Nephron (organoid): ENCODE data around the gene REPIN1.

Experiments
- H3K27ac Mint-ChIP-seq, 3 experiments: 2 replicates each; pipeline ENCODE4 v1.8.0; 2020; ENCODE audit warnings: mixed read lengths in 3 of 3, mild to moderate bottlenecking in 2 of 3, moderate library complexity in 1 of 3
- H3K27me3 Mint-ChIP-seq: 2 replicates; pipeline ENCODE4 v1.8.0; 2021; ENCODE audit warnings: low read depth, mild to moderate bottlenecking, moderate library complexity, mixed read lengths
- H3K36me3 Mint-ChIP-seq: 2 replicates; pipeline ENCODE4 v1.8.0; 2020; ENCODE audit warnings: low read depth, mixed read lengths
- H3K4me1 Mint-ChIP-seq: 2 replicates; pipeline ENCODE4 v1.8.0; 2020; ENCODE audit warnings: mixed read lengths
- H3K4me3 Mint-ChIP-seq, 3 experiments: 2 replicates each; pipeline ENCODE4 v1.8.0; 2020; ENCODE audit warnings: mild to moderate bottlenecking in 3 of 3, mixed read lengths in 3 of 3, moderate library complexity in 2 of 3
- H3K9me3 Mint-ChIP-seq: 2 replicates; pipeline ENCODE4 v1.8.0; 2020; ENCODE audit warnings: mixed read lengths
- TF ChIP-seq, protein P1 (sequence below), 3 experiments: fragments of 200-600 bp; sonication (generic); IDR thresholded peaks; one replicate each; pipeline ENCODE4 v1.5.0; 2021; ENCODE audit warnings: antibody characterized with exemption in 3 of 3; ENCODE audit not compliant: unreplicated experiment in 3 of 3

REPIN1 gene

GRCh38 chr7:150324373-150324961, 44.2 kb upstream of the REPIN1 start:
- Mint-ChIP-seq H3K4me1 (peaks cover 29% of the 10 kb centered on the region), H3K36me3 (no peaks in the 10 kb centered on the region), H3K9me3 (no peaks in the 10 kb centered on the region), H3K27me3 (peaks cover 12% of the 10 kb centered on the region), H3K27ac (peak overlapping the region in 1 of 3 experiments; percentile 46), H3K4me3 (no peak overlapping the region)
- TF ChIP-seq, protein P1, sequence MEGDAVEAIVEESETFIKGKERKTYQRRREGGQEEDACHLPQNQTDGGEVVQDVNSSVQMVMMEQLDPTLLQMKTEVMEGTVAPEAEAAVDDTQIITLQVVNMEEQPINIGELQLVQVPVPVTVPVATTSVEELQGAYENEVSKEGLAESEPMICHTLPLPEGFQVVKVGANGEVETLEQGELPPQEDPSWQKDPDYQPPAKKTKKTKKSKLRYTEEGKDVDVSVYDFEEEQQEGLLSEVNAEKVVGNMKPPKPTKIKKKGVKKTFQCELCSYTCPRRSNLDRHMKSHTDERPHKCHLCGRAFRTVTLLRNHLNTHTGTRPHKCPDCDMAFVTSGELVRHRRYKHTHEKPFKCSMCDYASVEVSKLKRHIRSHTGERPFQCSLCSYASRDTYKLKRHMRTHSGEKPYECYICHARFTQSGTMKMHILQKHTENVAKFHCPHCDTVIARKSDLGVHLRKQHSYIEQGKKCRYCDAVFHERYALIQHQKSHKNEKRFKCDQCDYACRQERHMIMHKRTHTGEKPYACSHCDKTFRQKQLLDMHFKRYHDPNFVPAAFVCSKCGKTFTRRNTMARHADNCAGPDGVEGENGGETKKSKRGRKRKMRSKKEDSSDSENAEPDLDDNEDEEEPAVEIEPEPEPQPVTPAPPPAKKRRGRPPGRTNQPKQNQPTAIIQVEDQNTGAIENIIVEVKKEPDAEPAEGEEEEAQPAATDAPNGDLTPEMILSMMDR (IDR thresholded peaks at IDR 0.05; ENCODE audit: unreplicated experiment in 3 of 3): no peak

DNA sequence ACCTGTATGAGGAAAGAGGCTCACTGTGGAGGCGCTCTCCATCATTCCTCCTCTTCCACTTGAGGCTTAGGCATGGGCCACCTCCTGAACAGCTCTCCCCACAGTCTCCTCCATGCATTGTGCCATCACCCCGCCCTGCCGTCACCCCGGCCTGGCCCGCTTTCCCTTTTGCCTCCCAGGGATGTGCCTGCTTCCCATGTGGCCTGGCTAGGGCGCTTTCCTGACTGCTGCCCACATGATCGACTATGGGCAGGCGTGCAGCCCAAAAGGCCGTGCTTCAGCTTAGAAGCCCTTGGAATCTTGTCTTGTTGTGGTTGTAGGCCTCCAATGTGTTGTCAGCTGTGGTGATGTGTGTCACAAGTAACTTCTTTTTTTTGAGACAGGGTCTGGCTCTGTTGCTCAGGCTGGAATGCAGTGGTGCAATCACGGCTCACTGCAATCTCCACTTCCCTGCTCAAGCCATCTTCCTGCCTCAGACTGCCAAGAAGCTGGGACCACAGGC, 43.5 kb upstream of the REPIN1 start:
- Mint-ChIP-seq H3K27me3 (peaks cover 12% of the 10 kb centered on the region), H3K27ac (peak overlapping the region in 1 of 3 experiments; percentile 46), H3K4me1 (peaks cover 29% of the 10 kb centered on the region), H3K9me3 (no peaks in the 10 kb centered on the region), H3K4me3 (no peak overlapping the region), H3K36me3 (no peaks in the 10 kb centered on the region)
- TF ChIP-seq, protein P1 (IDR thresholded peaks at IDR 0.05; ENCODE audit: unreplicated experiment in 3 of 3): no peak

- TF ChIP-seq, protein P1 (IDR thresholded peaks at IDR 0.05; ENCODE audit: unreplicated experiment in 3 of 3): no peak
- Mint-ChIP-seq H3K27ac (no peak overlapping the region), H3K27me3 (peaks cover 12% of the 10 kb centered on the region), H3K36me3 (no peaks in the 10 kb centered on the region), H3K9me3 (no peaks in the 10 kb centered on the region), H3K4me1 (peaks cover 27% of the 10 kb centered on the region), H3K4me3 (no peak overlapping the region)
Observed at GRCh38 chr7:150325901-150326300, 42.7 kb upstream of the REPIN1 start.

DNA sequence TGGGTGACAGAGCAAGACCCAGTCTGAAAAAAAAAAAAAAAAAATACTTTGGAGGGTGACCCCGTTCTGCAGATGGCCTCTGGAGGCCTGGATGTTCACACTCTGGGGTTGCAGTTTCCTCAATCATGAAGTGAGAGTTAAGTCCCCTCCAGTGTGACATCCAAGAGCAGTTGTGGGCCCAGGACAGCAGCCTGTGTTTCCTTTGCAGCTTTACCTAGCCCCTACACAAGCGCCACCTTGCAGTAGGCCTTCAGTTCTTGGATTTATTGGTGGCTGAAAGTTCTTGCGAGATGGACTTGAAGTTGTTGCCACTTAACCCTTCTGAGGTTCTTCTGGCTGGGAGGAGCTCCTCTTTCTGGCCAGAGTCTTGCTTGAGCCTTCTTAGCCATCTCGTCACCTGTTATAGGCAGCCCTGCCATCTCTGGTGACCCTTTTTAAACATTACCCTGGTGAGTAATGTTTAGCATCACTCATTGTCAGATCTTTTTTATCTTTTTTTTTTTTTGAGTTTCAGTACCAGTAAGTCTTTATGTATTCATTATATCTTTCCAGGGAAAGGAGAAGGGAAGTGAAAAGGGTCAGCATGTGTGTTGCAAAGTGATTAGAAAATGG, 41.9 kb upstream of the REPIN1 start:
- Mint-ChIP-seq H3K27me3 (peaks cover 16% of the 10 kb centered on the region), H3K36me3 (no peaks in the 10 kb centered on the region), H3K27ac (peak overlapping the region in 1 of 3 experiments; percentile 5), H3K4me3 (no peak overlapping the region), H3K4me1 (peaks cover 23% of the 10 kb centered on the region), H3K9me3 (no peaks in the 10 kb centered on the region)
- TF ChIP-seq, protein P1 (IDR thresholded peaks at IDR 0.05; ENCODE audit: unreplicated experiment in 3 of 3): no peak

GRCh38 chr7:150327308-150327707, 41.3 kb upstream of the REPIN1 start:
- Mint-ChIP-seq H3K36me3 (no peaks in the 10 kb centered on the region), H3K27ac (peak overlapping the region in 1 of 3 experiments; percentile 5), H3K9me3 (no peaks in the 10 kb centered on the region), H3K4me1 (peaks cover 23% of the 10 kb centered on the region), H3K4me3 (no peak overlapping the region), H3K27me3 (peaks cover 13% of the 10 kb centered on the region)
- TF ChIP-seq, protein P1 (IDR thresholded peaks at IDR 0.05; ENCODE audit: unreplicated experiment in 3 of 3): no peak
